HepG2 (cell line): ENCODE data around the gene GOLGB1. TPM values are rescaled to one million over a fixed set of nuclear protein-coding genes. Genes with fewer than 3 reads are reported as not detected.

Source experiments
- ATAC-seq: fragments of 200-7000 bp; cut with Tn5 transposase; 3 replicates; pipeline ENCODE4 v1.9.1; 2020; ENCODE audit warnings: mild to moderate bottlenecking, moderate library complexity
- BruUV-seq: library from RNA; stranded (reverse); fragments of 400-500 nt; replicated peaks from 2 replicates; lab custom pipeline; 2021; lab: Mats Ljungman, UMichigan
- CTCF ChIA-PET: fragments of 300-600 bp; formaldehyde crosslinking; extraction: SDS; loops from one replicate; lab custom pipeline; 2021; ENCODE audit warnings: low total read pairs, inconsistent platforms, low intra/inter-chr PET ratio; lab: Yijun Ruan, JAX
- POLR2A ChIA-PET: fragments of 350-600 bp; sonication (Branson Sonifier 250); formaldehyde crosslinking; loops from one replicate; lab custom pipeline; 2020; ENCODE audit warnings: antibody characterized with exemption, inconsistent platforms; lab: Yijun Ruan, JAX
- DNase-seq: peaks from one replicate; pipeline ENCODE4 v3.0.0-alpha.2; 2015; ENCODE audit warnings: low spot score
- FAIRE-seq: peaks from 3 replicates; lab custom pipeline; 2011; peaks lifted over from hg19 to GRCh38; lab: Jason Lieb, UNC
- H2AFZ ChIP-seq: one replicate; pipeline ENCODE4 v1.6.1; 2011; ENCODE audit warnings: low read length, inconsistent platforms
- H3K27ac ChIP-seq: fragments of 300-600 bp; 3 replicates; pipeline ENCODE4 v1.8.0; 2011; ENCODE audit warnings: mixed run types, mild to moderate bottlenecking, mixed read lengths, low read length, inconsistent platforms; ENCODE audit not compliant: insufficient read depth; ENCODE audit errors: extremely low read length
- H3K27me3 ChIP-seq, 2 experiments: fragments of 200-600 bp in 1 of 2; 2 replicates in 1 of 2; 3 replicates in 1 of 2; pipeline versions ENCODE4 v1.6.0 to v1.8.0; 2011; ENCODE audit warnings: low read length in 2 of 2, mild to moderate bottlenecking in 2 of 2, moderate library complexity in 2 of 2, inconsistent platforms in 1 of 2; ENCODE audit not compliant: insufficient read depth in 2 of 2, control insufficient read depth in 1 of 2
- H3K36me3 ChIP-seq, 2 experiments: fragments of 200-600 bp in 1 of 2; replicated peaks in 1 of 2; 2 replicates in 1 of 2; 3 replicates in 1 of 2; pipeline versions ENCODE4 v1.5.1 to v1.8.0; 2011; ENCODE audit warnings: low read length in 2 of 2, inconsistent platforms in 1 of 2; ENCODE audit not compliant: insufficient read depth in 2 of 2, control insufficient read depth in 1 of 2
- H3K4me1 ChIP-seq: 2 replicates; pipeline ENCODE4 v1.5.1; 2012; ENCODE audit warnings: low read length, inconsistent platforms; ENCODE audit not compliant: insufficient read depth
- H3K4me2 ChIP-seq: 2 replicates; pipeline ENCODE4 v1.6.0; 2011; ENCODE audit warnings: low read depth, low read length, inconsistent platforms
- H3K4me3 ChIP-seq, 3 experiments: fragments of 200-600 bp in 1 of 3; sonication (generic), shearing (Covaris generic) in 1 of 3; replicated peaks in 1 of 3; 2 replicates each; pipeline ENCODE4 v1.5.1; 2011 to 2016; ENCODE audit warnings: low read length in 3 of 3, inconsistent platforms in 2 of 3, low read depth in 2 of 3, mild to moderate bottlenecking in 2 of 3, control low read depth in 1 of 3, mixed read lengths in 1 of 3; ENCODE audit not compliant: insufficient read depth in 1 of 3
- H3K79me2 ChIP-seq: one replicate; pipeline ENCODE4 v1.6.1; 2011; ENCODE audit warnings: low read length, inconsistent platforms; ENCODE audit not compliant: insufficient read depth
- H3K9ac ChIP-seq: 2 replicates; pipeline ENCODE4 v1.6.0; 2011; ENCODE audit warnings: mild to moderate bottlenecking, low read depth, low read length, inconsistent platforms; ENCODE audit not compliant: insufficient read depth
- H3K9me3 ChIP-seq: 2 replicates; pipeline ENCODE4 v1.5.1; 2012; ENCODE audit warnings: mild to moderate bottlenecking, low read length
- H4K20me1 ChIP-seq: 2 replicates; pipeline ENCODE4 v1.6.0; 2011; ENCODE audit warnings: inconsistent platforms, mild to moderate bottlenecking, low read length, moderate library complexity; ENCODE audit not compliant: insufficient read depth
- ATAD3A ChIP-seq: sonication (generic); formaldehyde crosslinking; IDR thresholded peaks from 2 replicates; pipeline ENCODE4 v1.4.0; 2020; ENCODE audit warnings: missing genetic modification reagents
- FOXA3 ChIP-seq: IDR thresholded peaks from 2 replicates; pipeline ENCODE4 v1.6.1; 2016; ENCODE audit warnings: missing genetic modification reagents, missing compliant biosample characterization
- HDAC1 ChIP-seq: sonication (generic); formaldehyde crosslinking; IDR thresholded peaks from 2 replicates; pipeline ENCODE4 v1.5.1; 2020; ENCODE audit warnings: mild to moderate bottlenecking, missing genetic modification reagents
- IRF2 ChIP-seq: IDR thresholded peaks from 2 replicates; pipeline ENCODE4 v1.6.1; 2018; ENCODE audit warnings: missing genetic modification reagents, missing compliant biosample characterization
- NFRKB ChIP-seq: fragments of 450-650 bp; IDR thresholded peaks from 2 replicates; pipeline ENCODE4 v1.6.1; 2017
- ONECUT2 ChIP-seq: sonication (generic); formaldehyde crosslinking; IDR thresholded peaks from 2 replicates; pipeline ENCODE4 v1.4.0; 2020; ENCODE audit warnings: missing genetic modification reagents
- RBM22 ChIP-seq: fragments of 200-400 bp; formaldehyde crosslinking; optimal IDR thresholded peaks from 2 replicates; pipeline ENCODE3; 2017; ENCODE audit warnings: mild to moderate bottlenecking, low read length, moderate library complexity
- SYNCRIP ChIP-seq: fragments of 200-400 bp; formaldehyde crosslinking; IDR thresholded peaks from 2 replicates; pipeline ENCODE4 v1.6.1; 2018; ENCODE audit warnings: mild to moderate bottlenecking, low read depth, low read length; ENCODE audit not compliant: insufficient read depth
- ZBTB37 ChIP-seq: sonication (generic); formaldehyde crosslinking; IDR thresholded peaks from 2 replicates; pipeline ENCODE4 v1.4.0; 2020; ENCODE audit warnings: mild to moderate bottlenecking, missing genetic modification reagents
- ZBTB42 ChIP-seq: sonication (generic); formaldehyde crosslinking; IDR thresholded peaks from 2 replicates; pipeline ENCODE4 v1.5.0; 2020; ENCODE audit warnings: mild to moderate bottlenecking, missing genetic modification reagents
- ZNF280B ChIP-seq: sonication (generic); formaldehyde crosslinking; IDR thresholded peaks from 2 replicates; pipeline ENCODE4 v1.5.0; 2020; ENCODE audit warnings: missing genetic modification reagents, mild to moderate bottlenecking, borderline replicate concordance
- ZNF318 ChIP-seq: sonication (generic); formaldehyde crosslinking; IDR thresholded peaks from 2 replicates; pipeline ENCODE4 v1.4.0; 2020; ENCODE audit warnings: mild to moderate bottlenecking, missing genetic modification reagents
- ZNF326 ChIP-seq: sonication (generic); formaldehyde crosslinking; IDR thresholded peaks from 2 replicates; pipeline ENCODE4 v1.4.0; 2020; ENCODE audit warnings: missing genetic modification reagents, borderline replicate concordance
- ZNF776 ChIP-seq: sonication (generic); formaldehyde crosslinking; IDR thresholded peaks from 2 replicates; pipeline ENCODE4 v1.4.0; 2020; ENCODE audit warnings: mild to moderate bottlenecking, missing genetic modification reagents
- WGBS: methylation state at CpG from one replicate; pipeline ENCODE4 v1.1.6; 2017; ENCODE audit warnings: low lambda C conversion rate; 5-methylcytosine and 5-hydroxymethylcytosine counted together
- in situ Hi-C: cut with HindIII; loops from 2 replicates; pipeline ENCODE4 v1.10.0; 2017; ENCODE audit warnings: low pct_unique_long_range_greater_than_20kb; ENCODE audit not compliant: extremely low pct_ligation_motif_present
- intact Hi-C: fragments of 100-400 bp; cut with micrococcal nuclease; formaldehyde crosslinking; loops from one replicate; pipeline ENCODE4 v1.10.0; 2022; ENCODE audit not compliant: unreplicated experiment
- polyA plus RNA-seq, 8 experiments: library from polyadenylated mRNA; depleted of rRNA in 3 of 8; stranded (reverse) in 7 of 8; unstranded in 1 of 8; fragments of >200 nt; fragmentation: Illumina TruSeq in 4 of 8; extraction: Trizol in 4 of 8; gene quantifications; 2 replicates each; pipeline versions ENCODE4 v1.2.1 to v1.2.3, GENCODE V29; 2011 to 2016; ENCODE audit warnings: low read depth in 4 of 8, missing spikeins in 1 of 8, mixed read lengths in 1 of 8; ENCODE audit not compliant: insufficient read depth in 1 of 8
- total RNA-seq, 5 experiments: library from RNA; depleted of rRNA; stranded (reverse); fragments of >200 nt; fragmentation: Illumina TruSeq; extraction: Trizol; gene quantifications; 2 replicates each; pipeline ENCODE4 v1.2.3, GENCODE V29; 2016; ENCODE audit warnings: low read depth in 1 of 5

GOLGB1 gene
- total and polyA plus RNA-seq, 2 of the 13 experiments (the other 11 are each of a cell fraction or from before 2014, with no cell fraction given) = 13.1 to 39.5 TPM

- ChIA-PET POLR2A (no interaction called here), CTCF (no interaction called here)
- no peak for DNase-seq
- Histone ChIP-seq H2AFZ (no peak overlapping the region), H3K79me2 (no peaks in the 10 kb centered on the region), H3K27ac (no peak overlapping the region), H3K9ac (no peak overlapping the region), H4K20me1 (no peaks in the 10 kb centered on the region), H3K4me1 (peaks cover 15% of the 10 kb centered on the region), H3K4me3 (no peak overlapping the region), H3K27me3 (no peaks in the 10 kb centered on the region), H3K4me2 (no peak overlapping the region), H3K36me3 (no peaks in the 10 kb centered on the region), H3K9me3 (no peaks in the 10 kb centered on the region)
- no peak; the same call in 2 of the 3 replicates for ATAC-seq
- intact Hi-C loops (no loop called here), in situ Hi-C loops (no loop called here)
- FAIRE-seq = no peak
- WGBS = 74% methylated on average over 5 of the region's 15 CpGs
- BruUV-seq = no TSS peak
- TF ChIP-seq HDAC1 (CRISPR knock-in tag) = no peak
- no peak for TF ChIP-seq ZNF280B (CRISPR knock-in tag)
- TF ChIP-seq SYNCRIP = no peak
- no peak for TF ChIP-seq NFRKB
- no peak for TF ChIP-seq ZBTB42 (CRISPR knock-in tag)
- no peak for TF ChIP-seq ZBTB37
- no peak for TF ChIP-seq IRF2
- TF ChIP-seq ZNF318 (CRISPR knock-in tag) = no peak
- no peak for TF ChIP-seq RBM22
- no peak for TF ChIP-seq ATAD3A (CRISPR knock-in tag)
- TF ChIP-seq ZNF326 (CRISPR knock-in tag) = no peak
- TF ChIP-seq ZNF776 (CRISPR knock-in tag) = no peak
- no peak for TF ChIP-seq FOXA3 (CRISPR knock-in tag)
- TF ChIP-seq ONECUT2 = no peak
Measured at GRCh38 chr3:121757812-121758545, 8.4 kb upstream of the GOLGB1 start.
